HepG2 (cell line): ENCODE measurements around the gene AKT2. TPM values are rescaled to one million over a fixed set of nuclear protein-coding genes. Genes with fewer than 3 reads are reported as not detected.

Experiments used
- ATAC-seq: fragments of 200-7000 bp; cut with Tn5 transposase; 3 replicates; pipeline ENCODE4 v1.9.1; 2020; ENCODE audit warnings: mild to moderate bottlenecking, moderate library complexity
- BruUV-seq: library from RNA; stranded (reverse); fragments of 400-500 nt; replicated peaks from 2 replicates; lab custom pipeline; 2021; lab: Mats Ljungman, UMichigan
- CTCF ChIA-PET: fragments of 300-600 bp; formaldehyde crosslinking; extraction: SDS; loops from one replicate; lab custom pipeline; 2021; ENCODE audit warnings: low total read pairs, inconsistent platforms, low intra/inter-chr PET ratio; lab: Yijun Ruan, JAX
- POLR2A ChIA-PET: fragments of 350-600 bp; sonication (Branson Sonifier 250); formaldehyde crosslinking; loops from one replicate; lab custom pipeline; 2020; ENCODE audit warnings: antibody characterized with exemption, inconsistent platforms; lab: Yijun Ruan, JAX
- DNase-seq: peaks from one replicate; pipeline ENCODE4 v3.0.0-alpha.2; 2015; ENCODE audit warnings: low spot score
- FAIRE-seq: peaks from 3 replicates; lab custom pipeline; 2011; peaks lifted over from hg19 to GRCh38; lab: Jason Lieb, UNC
- H2AFZ ChIP-seq: one replicate; pipeline ENCODE4 v1.6.1; 2011; ENCODE audit warnings: low read length, inconsistent platforms
- H3K27ac ChIP-seq: fragments of 300-600 bp; 3 replicates; pipeline ENCODE4 v1.8.0; 2011; ENCODE audit warnings: mixed run types, mild to moderate bottlenecking, mixed read lengths, low read length, inconsistent platforms; ENCODE audit not compliant: insufficient read depth; ENCODE audit errors: extremely low read length
- H3K27me3 ChIP-seq, 2 experiments: fragments of 200-600 bp in 1 of 2; 2 replicates in 1 of 2; 3 replicates in 1 of 2; pipeline versions ENCODE4 v1.6.0 to v1.8.0; 2011; ENCODE audit warnings: low read length in 2 of 2, mild to moderate bottlenecking in 2 of 2, moderate library complexity in 2 of 2, inconsistent platforms in 1 of 2; ENCODE audit not compliant: insufficient read depth in 2 of 2, control insufficient read depth in 1 of 2
- H3K36me3 ChIP-seq, 2 experiments: fragments of 200-600 bp in 1 of 2; replicated peaks in 1 of 2; 2 replicates in 1 of 2; 3 replicates in 1 of 2; pipeline versions ENCODE4 v1.5.1 to v1.8.0; 2011; ENCODE audit warnings: low read length in 2 of 2, inconsistent platforms in 1 of 2; ENCODE audit not compliant: insufficient read depth in 2 of 2, control insufficient read depth in 1 of 2
- H3K4me1 ChIP-seq: 2 replicates; pipeline ENCODE4 v1.5.1; 2012; ENCODE audit warnings: low read length, inconsistent platforms; ENCODE audit not compliant: insufficient read depth
- H3K4me2 ChIP-seq: 2 replicates; pipeline ENCODE4 v1.6.0; 2011; ENCODE audit warnings: low read depth, low read length, inconsistent platforms
- H3K4me3 ChIP-seq, 3 experiments: fragments of 200-600 bp in 1 of 3; sonication (generic), shearing (Covaris generic) in 1 of 3; replicated peaks in 1 of 3; 2 replicates each; pipeline ENCODE4 v1.5.1; 2011 to 2016; ENCODE audit warnings: low read length in 3 of 3, inconsistent platforms in 2 of 3, low read depth in 2 of 3, mild to moderate bottlenecking in 2 of 3, control low read depth in 1 of 3, mixed read lengths in 1 of 3; ENCODE audit not compliant: insufficient read depth in 1 of 3
- H3K79me2 ChIP-seq: one replicate; pipeline ENCODE4 v1.6.1; 2011; ENCODE audit warnings: low read length, inconsistent platforms; ENCODE audit not compliant: insufficient read depth
- H3K9ac ChIP-seq: 2 replicates; pipeline ENCODE4 v1.6.0; 2011; ENCODE audit warnings: mild to moderate bottlenecking, low read depth, low read length, inconsistent platforms; ENCODE audit not compliant: insufficient read depth
- H3K9me3 ChIP-seq: 2 replicates; pipeline ENCODE4 v1.5.1; 2012; ENCODE audit warnings: mild to moderate bottlenecking, low read length
- H4K20me1 ChIP-seq: 2 replicates; pipeline ENCODE4 v1.6.0; 2011; ENCODE audit warnings: inconsistent platforms, mild to moderate bottlenecking, low read length, moderate library complexity; ENCODE audit not compliant: insufficient read depth
- RBM22 ChIP-seq: fragments of 200-400 bp; formaldehyde crosslinking; optimal IDR thresholded peaks from 2 replicates; pipeline ENCODE3; 2017; ENCODE audit warnings: mild to moderate bottlenecking, low read length, moderate library complexity
- SMC3 ChIP-seq: IDR thresholded peaks from 2 replicates; pipeline ENCODE4 v1.6.1; 2011; ENCODE audit warnings: low read length, improper control_type of control experiment
- ZNF687 ChIP-seq: sonication (generic); formaldehyde crosslinking; IDR thresholded peaks from 2 replicates; pipeline ENCODE4 v1.5.1; 2020; ENCODE audit warnings: mild to moderate bottlenecking, missing genetic modification reagents, moderate library complexity
- ZSCAN20 ChIP-seq: sonication (generic); formaldehyde crosslinking; IDR thresholded peaks from 2 replicates; pipeline ENCODE4 v1.4.0; 2020; ENCODE audit warnings: missing genetic modification reagents, mild to moderate bottlenecking, borderline replicate concordance
- WGBS: methylation state at CpG from one replicate; pipeline ENCODE4 v1.1.6; 2017; ENCODE audit warnings: low lambda C conversion rate; 5-methylcytosine and 5-hydroxymethylcytosine counted together
- in situ Hi-C: cut with HindIII; loops from 2 replicates; pipeline ENCODE4 v1.10.0; 2017; ENCODE audit warnings: low pct_unique_long_range_greater_than_20kb; ENCODE audit not compliant: extremely low pct_ligation_motif_present
- intact Hi-C: fragments of 100-400 bp; cut with micrococcal nuclease; formaldehyde crosslinking; loops from one replicate; pipeline ENCODE4 v1.10.0; 2022; ENCODE audit not compliant: unreplicated experiment
- polyA plus RNA-seq, 8 experiments: library from polyadenylated mRNA; depleted of rRNA in 3 of 8; stranded (reverse) in 7 of 8; unstranded in 1 of 8; fragments of >200 nt; fragmentation: Illumina TruSeq in 4 of 8; extraction: Trizol in 4 of 8; gene quantifications; 2 replicates each; pipeline versions ENCODE4 v1.2.1 to v1.2.3, GENCODE V29; 2011 to 2016; ENCODE audit warnings: low read depth in 4 of 8, missing spikeins in 1 of 8, mixed read lengths in 1 of 8; ENCODE audit not compliant: insufficient read depth in 1 of 8
- total RNA-seq, 5 experiments: library from RNA; depleted of rRNA; stranded (reverse); fragments of >200 nt; fragmentation: Illumina TruSeq; extraction: Trizol; gene quantifications; 2 replicates each; pipeline ENCODE4 v1.2.3, GENCODE V29; 2016; ENCODE audit warnings: low read depth in 1 of 5

Gene AKT2
- total and polyA plus RNA-seq, 2 of the 13 experiments (the other 11 are each of a cell fraction or from before 2014, with no cell fraction given), result 82.1 to 173 TPM

DNA sequence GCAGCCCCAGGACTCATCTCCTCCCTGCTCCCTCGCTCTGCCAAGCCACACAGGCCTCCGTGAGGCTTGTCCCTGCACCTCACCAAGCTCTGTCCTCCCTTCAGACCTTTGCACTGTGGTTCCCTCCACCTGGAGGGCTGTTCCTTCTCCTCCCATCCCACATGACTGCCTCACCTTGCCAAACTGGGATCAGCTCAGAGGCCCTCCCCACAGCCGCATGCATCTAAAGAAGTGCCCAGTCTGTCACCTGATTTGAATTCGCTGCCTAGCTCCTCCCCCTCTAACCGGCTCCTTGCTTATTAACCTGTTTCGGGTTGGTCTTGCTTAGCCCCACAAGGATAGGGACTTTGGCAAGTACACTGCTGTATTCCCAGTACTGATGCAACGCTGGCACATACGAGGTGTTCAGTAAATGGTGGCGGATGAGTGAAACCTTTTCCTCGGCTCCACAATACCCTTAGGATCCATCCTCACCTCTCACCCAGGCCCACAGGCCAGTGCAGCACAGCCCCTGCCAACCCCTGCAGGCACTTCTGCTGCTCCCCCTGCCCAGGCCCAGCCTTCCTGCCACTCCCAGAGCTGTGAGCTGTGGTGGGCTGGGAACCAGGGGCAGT is 4.4 kb downstream of the AKT2 start:
- Histone ChIP-seq H3K27me3 (no peaks in the 10 kb centered on the region; a peak in 1 of 5 replicates), H3K4me3 (no peak overlapping the region; a peak in 1 of 6 replicates), H3K27ac (no peak overlapping the region), H3K9me3 (no peaks in the 10 kb centered on the region), H3K4me1 (peaks cover 62% of the 10 kb centered on the region), H2AFZ (no peak overlapping the region), H3K9ac (0 out of 2 replicates have a peak overlapping the region, but pooled peaks have one; percentile 23), H3K79me2 (peaks cover 87% of the 10 kb centered on the region), H4K20me1 (peaks cover 49% of the 10 kb centered on the region), H3K36me3 (peaks cover 5 to 7% of the 10 kb centered on the region in 2 experiments; a peak in 3 of 5 replicates), H3K4me2 (peak overlapping the region; percentile 11; the same call in 1 of the 2 replicates)
- 0 out of 2 replicates have a peak, but pooled peaks have one; percentile 14 for TF ChIP-seq ZNF687
- TF ChIP-seq ZSCAN20 (CRISPR knock-in tag), result no peak
- TF ChIP-seq SMC3, result no peak
- peak; percentile 62 for TF ChIP-seq RBM22
- POLR2A ChIA-PET, result interaction anchor here (0.8 to 4.8 kb wide), 2 partner anchors 49 to 68 kb away, joined by 3 to 25 read pairs; partner anchors contain the start of genes C19orf47 and PLD3
- FAIRE-seq (no peak), DNase-seq (no peak), ATAC-seq (no peak)
- intact Hi-C loops (no loop called here), in situ Hi-C loops (loop anchor here (5.0 kb wide), 1 partner anchor 33 kb away; no protein-coding TSS in a partner anchor)
- no TSS peak for BruUV-seq
- 92% methylated on average over 10 of the region's 10 CpGs for WGBS
- CTCF ChIA-PET, result no interaction called here
